Mesendoderm (in vitro differentiated cells): Measurements from ENCODE around the gene FOXP1.

Source experiments
- DNase-seq: peaks from one replicate; pipeline ENCODE4 v3.0.0; 2013
- H2AK5ac ChIP-seq: 2 replicates; pipeline ENCODE4 v1.6.1; 2013; ENCODE audit warnings: low read length, inconsistent platforms
- H2BK120ac ChIP-seq: 2 replicates; pipeline ENCODE4 v1.6.1; 2013; ENCODE audit warnings: low read depth, mild to moderate bottlenecking, low read length, moderate library complexity, mixed read lengths
- H2BK15ac ChIP-seq: replicated peaks from 2 replicates; pipeline ENCODE4 v1.6.1; 2013; ENCODE audit warnings: low read depth, mild to moderate bottlenecking, moderate library complexity
- H2BK5ac ChIP-seq: 2 replicates; pipeline ENCODE4 v1.6.1; 2013; ENCODE audit warnings: low read length, inconsistent platforms
- H3K18ac ChIP-seq: 2 replicates; pipeline ENCODE4 v1.6.1; 2013; ENCODE audit warnings: mild to moderate bottlenecking, low read length, mixed read lengths
- H3K23ac ChIP-seq: one replicate; pipeline ENCODE4 v1.6.1; 2013; ENCODE audit warnings: low read length
- H3K27ac ChIP-seq: 2 replicates; pipeline ENCODE4 v1.5.1; 2013; ENCODE audit warnings: low read depth, mild to moderate bottlenecking, inconsistent platforms, low read length, moderate library complexity
- H3K27me3 ChIP-seq: 2 replicates; pipeline ENCODE4 v1.6.1; 2013; ENCODE audit warnings: low read length, control low read depth, mild to moderate bottlenecking, inconsistent platforms; ENCODE audit not compliant: insufficient read depth, poor library complexity
- H3K36me3 ChIP-seq: 2 replicates; pipeline ENCODE4 v1.6.1; 2013; ENCODE audit warnings: low read length, inconsistent platforms; ENCODE audit not compliant: control insufficient read depth, insufficient read depth
- H3K4ac ChIP-seq: one replicate; pipeline ENCODE4 v1.6.1; 2013; ENCODE audit warnings: low read depth, mild to moderate bottlenecking, low read length, moderate library complexity
- H3K4me1 ChIP-seq: 2 replicates; pipeline ENCODE4 v1.6.1; 2013; ENCODE audit warnings: low read depth, low read length, inconsistent platforms; ENCODE audit not compliant: control insufficient read depth
- H3K4me2 ChIP-seq: 2 replicates; pipeline ENCODE4 v1.6.1; 2013; ENCODE audit warnings: low read length
- H3K4me3 ChIP-seq: 2 replicates; pipeline ENCODE4 v1.5.1; 2013; ENCODE audit warnings: mild to moderate bottlenecking, low read length
- H3K56ac ChIP-seq: one replicate; pipeline ENCODE4 v1.6.1; 2013; ENCODE audit warnings: low read length
- H3K79me1 ChIP-seq: 2 replicates; pipeline ENCODE4 v1.6.1; 2013; ENCODE audit warnings: low read length, inconsistent platforms
- H3K79me2 ChIP-seq: 2 replicates; pipeline ENCODE4 v1.6.1; 2013; ENCODE audit warnings: mild to moderate bottlenecking, low read length; ENCODE audit not compliant: control insufficient read depth, insufficient read depth
- H3K9ac ChIP-seq: 2 replicates; pipeline ENCODE4 v1.6.1; 2013; ENCODE audit warnings: low read length, inconsistent platforms
- H4K5ac ChIP-seq: one replicate; pipeline ENCODE4 v1.6.1; 2013; ENCODE audit warnings: low read length
- H4K8ac ChIP-seq: one replicate; pipeline ENCODE4 v1.6.1; 2013; ENCODE audit warnings: low read depth, mild to moderate bottlenecking, control low read depth, low read length, moderate library complexity
- WGBS: extraction: QIAGEN DNeasy Blood & Tissue Kit; methylation state at CpG from one replicate; pipeline ENCODE4 v1.1.7; 2013; ENCODE audit warnings: low lambda C conversion rate, missing lambda C conversion rate; ENCODE audit not compliant: insufficient coverage; ENCODE audit errors: extremely low coverage; 5-methylcytosine and 5-hydroxymethylcytosine counted together

The FOXP1 gene

DNA sequence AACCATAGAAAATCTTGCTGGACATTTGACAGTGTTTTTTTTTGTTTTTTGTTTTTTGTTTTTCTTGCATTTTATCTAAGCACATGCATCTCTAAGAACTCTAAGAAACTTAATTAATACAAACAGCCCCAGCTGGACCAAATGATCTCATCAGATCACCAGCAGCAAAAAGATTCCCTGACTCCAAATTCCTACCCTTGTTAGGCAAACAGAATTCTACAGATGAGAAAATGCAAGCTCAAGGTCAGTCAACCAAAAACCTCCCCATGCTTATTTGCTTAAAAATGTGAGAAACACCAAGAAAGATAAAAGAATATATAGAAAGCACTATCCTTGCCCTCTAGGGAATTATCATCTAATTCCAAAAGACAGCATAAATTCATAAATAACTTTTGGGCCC is 65.4 kb downstream of the FOXP1 start:
- H3K4me1 ChIP-seq: peaks cover 7% of the 10 kb centered on the region
- no peaks in the 10 kb centered on the region for H3K36me3 ChIP-seq
- no peak overlapping the region for H2BK120ac ChIP-seq
- no peak for DNase-seq
- H3K4ac ChIP-seq: no peak overlapping the region
- no peaks in the 10 kb centered on the region for H3K79me2 ChIP-seq
- H3K18ac ChIP-seq: no peak overlapping the region
- no peaks in the 10 kb centered on the region for H3K79me1 ChIP-seq
- no peak overlapping the region for H3K56ac ChIP-seq
- no peak overlapping the region for H3K4me3 ChIP-seq
- H2BK5ac ChIP-seq: no peak overlapping the region
- no peaks in the 10 kb centered on the region for H3K27me3 ChIP-seq
- no peak overlapping the region for H3K4me2 ChIP-seq
- H3K23ac ChIP-seq: no peak overlapping the region
- H4K5ac ChIP-seq: no peak overlapping the region
- no peak overlapping the region for H3K27ac ChIP-seq
- H2BK15ac ChIP-seq: no peak overlapping the region
- H3K9ac ChIP-seq: no peak overlapping the region
- no peak overlapping the region for H4K8ac ChIP-seq
- no peak overlapping the region for H2AK5ac ChIP-seq

DNA sequence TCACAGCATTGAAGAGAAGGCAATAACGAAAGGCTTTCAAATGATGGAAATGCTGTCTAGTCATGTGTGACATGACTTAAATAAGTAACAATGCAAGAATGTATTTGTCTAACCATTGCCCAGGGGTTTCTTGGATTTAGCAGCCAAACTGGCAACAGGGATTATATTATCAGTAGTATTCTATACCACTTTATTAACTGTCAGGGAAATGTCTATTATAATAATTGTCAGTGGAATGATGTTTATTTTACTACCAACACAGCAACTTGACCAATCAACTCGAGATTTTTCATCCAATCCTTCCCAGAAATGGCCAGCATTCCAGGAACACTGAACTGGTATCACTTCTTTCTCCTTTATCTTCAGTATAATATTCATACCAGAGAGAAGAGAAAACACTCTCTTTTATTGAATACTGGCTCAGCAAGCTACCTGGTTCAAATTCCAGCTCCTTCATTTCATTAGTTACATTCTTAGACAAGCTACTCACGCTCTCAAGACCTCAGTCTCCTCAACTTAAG is 66.2 kb downstream of the FOXP1 start:
- H2BK5ac ChIP-seq: no peak overlapping the region
- WGBS: no CpG with 5 or more reads among the region's 3 CpGs
- no peak overlapping the region for H2BK15ac ChIP-seq
- no peak for DNase-seq
- H4K5ac ChIP-seq: no peak overlapping the region
- H3K79me2 ChIP-seq: no peaks in the 10 kb centered on the region
- H3K79me1 ChIP-seq: no peaks in the 10 kb centered on the region
- no peak overlapping the region for H3K4me2 ChIP-seq
- H3K4me3 ChIP-seq: no peak overlapping the region
- no peak overlapping the region for H3K56ac ChIP-seq
- H3K27ac ChIP-seq: no peak overlapping the region
- H3K36me3 ChIP-seq: no peaks in the 10 kb centered on the region
- H3K27me3 ChIP-seq: no peaks in the 10 kb centered on the region
- H3K9ac ChIP-seq: no peak overlapping the region
- no peak overlapping the region for H3K18ac ChIP-seq
- no peak overlapping the region for H3K4ac ChIP-seq
- no peak overlapping the region for H3K23ac ChIP-seq
- H2BK120ac ChIP-seq: no peak overlapping the region
- H3K4me1 ChIP-seq: peaks cover 7% of the 10 kb centered on the region
- no peak overlapping the region for H4K8ac ChIP-seq
- no peak overlapping the region for H2AK5ac ChIP-seq

- H2AK5ac ChIP-seq: no peak overlapping the region
- H3K4me1 ChIP-seq: peaks cover 5% of the 10 kb centered on the region
- no peak overlapping the region for H3K4ac ChIP-seq
- H3K36me3 ChIP-seq: no peaks in the 10 kb centered on the region
- H3K4me3 ChIP-seq: no peak overlapping the region
- H3K18ac ChIP-seq: no peak overlapping the region
- no peaks in the 10 kb centered on the region for H3K79me1 ChIP-seq
- H4K5ac ChIP-seq: no peak overlapping the region
- H2BK120ac ChIP-seq: no peak overlapping the region
- H3K9ac ChIP-seq: no peak overlapping the region
- H3K23ac ChIP-seq: no peak overlapping the region
- WGBS: no CpG with 5 or more reads among the region's 11 CpGs
- no peak for DNase-seq
- H3K27me3 ChIP-seq: no peaks in the 10 kb centered on the region
- no peak overlapping the region for H3K27ac ChIP-seq
- no peak overlapping the region for H3K4me2 ChIP-seq
- H3K79me2 ChIP-seq: no peaks in the 10 kb centered on the region
- no peak overlapping the region for H4K8ac ChIP-seq
- no peak overlapping the region for H2BK5ac ChIP-seq
- H3K56ac ChIP-seq: no peak overlapping the region
- H2BK15ac ChIP-seq: no peak overlapping the region
Observed at GRCh38 chr3:71515636-71516365, 67.7 kb downstream of the FOXP1 start.

DNA sequence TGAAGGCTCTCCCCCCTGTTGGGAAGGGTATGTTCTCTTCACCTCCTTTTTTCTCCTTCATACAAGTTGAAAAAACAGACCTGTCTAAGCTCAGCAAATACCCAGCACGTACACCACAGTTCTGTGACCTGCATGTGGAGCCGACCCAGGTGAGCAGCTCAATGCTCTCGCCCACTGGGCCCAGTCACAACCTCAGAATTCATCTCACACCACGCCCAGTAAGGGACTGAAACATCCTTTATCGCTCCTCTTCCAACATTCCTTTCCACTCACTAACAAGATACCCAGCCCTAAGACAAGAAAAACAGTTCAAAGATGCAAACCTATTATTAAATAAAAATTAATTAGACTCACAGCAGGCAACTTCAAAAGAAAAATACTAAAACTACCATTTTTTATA is 68.9 kb downstream of the FOXP1 start:
- Histone ChIP-seq H3K9ac (no peak overlapping the region), H3K27me3 (no peaks in the 10 kb centered on the region), H3K27ac (no peak overlapping the region), H3K4ac (peak overlapping the region; percentile 29), H4K5ac (no peak overlapping the region), H2BK15ac (peak overlapping the region; percentile 65), H3K79me2 (no peaks in the 10 kb centered on the region), H2BK5ac (no peak overlapping the region), H4K8ac (no peak overlapping the region), H3K23ac (no peak overlapping the region), H3K56ac (peak overlapping the region; percentile 45), H2BK120ac (no peak overlapping the region), H3K4me3 (no peak overlapping the region), H3K4me1 (peaks cover 2% of the 10 kb centered on the region), H3K18ac (no peak overlapping the region), H3K4me2 (no peak overlapping the region), H2AK5ac (no peak overlapping the region), H3K36me3 (no peaks in the 10 kb centered on the region), H3K79me1 (no peaks in the 10 kb centered on the region)
- no peak for DNase-seq
- no CpG with 5 or more reads among the region's 5 CpGs for WGBS

- Histone ChIP-seq H3K36me3 (no peaks in the 10 kb centered on the region), H3K79me1 (no peaks in the 10 kb centered on the region), H3K4me2 (no peak overlapping the region), H3K79me2 (no peaks in the 10 kb centered on the region), H3K56ac (no peak overlapping the region), H4K5ac (no peak overlapping the region), H3K18ac (peak overlapping the region; percentile 19), H2BK120ac (no peak overlapping the region), H2AK5ac (no peak overlapping the region), H3K4me1 (peaks cover 2% of the 10 kb centered on the region), H3K27ac (no peak overlapping the region), H3K23ac (no peak overlapping the region), H3K4ac (no peak overlapping the region), H3K9ac (no peak overlapping the region), H2BK5ac (no peak overlapping the region), H3K27me3 (no peaks in the 10 kb centered on the region), H4K8ac (no peak overlapping the region), H2BK15ac (no peak overlapping the region), H3K4me3 (no peak overlapping the region)
- DNase-seq: no peak
- WGBS: no CpG with 5 or more reads among the region's 7 CpGs
Observed at GRCh38 chr3:71513515-71513914, 70.0 kb downstream of the FOXP1 start.

GRCh38 chr3:71513081-71513480 is 70.4 kb downstream of the FOXP1 start:
- Histone ChIP-seq H3K4me3 (no peak overlapping the region), H3K18ac (peak overlapping the region; percentile 25), H3K56ac (no peak overlapping the region), H2BK15ac (no peak overlapping the region), H3K27me3 (no peaks in the 10 kb centered on the region), H3K79me2 (no peaks in the 10 kb centered on the region), H2BK120ac (peak overlapping the region; percentile 50), H3K27ac (no peak overlapping the region), H3K23ac (no peak overlapping the region), H3K4me1 (peaks cover 2% of the 10 kb centered on the region), H3K36me3 (no peaks in the 10 kb centered on the region), H3K79me1 (no peaks in the 10 kb centered on the region), H3K4me2 (no peak overlapping the region), H3K9ac (no peak overlapping the region), H4K5ac (no peak overlapping the region), H4K8ac (no peak overlapping the region), H2AK5ac (peak overlapping the region; percentile 61), H2BK5ac (no peak overlapping the region), H3K4ac (no peak overlapping the region)
- no peak for DNase-seq
- WGBS: no CpG with 5 or more reads among the region's 6 CpGs
